HG02870 (cell line): Measurements from ENCODE around the gene TLX1.

Experiments
- ATAC-seq: cut with Tn5 transposase; IDR thresholded peaks from one replicate; pipeline ENCODE4 v1.9.1; 2021; ENCODE audit warnings: mild to moderate bottlenecking, moderate library complexity; ENCODE audit not compliant: unreplicated experiment

Gene TLX1

GRCh38 chr10:101130984-101131961, at the start of gene TLX1:
TSS of gene TLX1 (plus strand) at chr10:101131300. CDS start at chr10:101131542, 242 bp downstream.
- ATAC-seq = no peak

DNA sequence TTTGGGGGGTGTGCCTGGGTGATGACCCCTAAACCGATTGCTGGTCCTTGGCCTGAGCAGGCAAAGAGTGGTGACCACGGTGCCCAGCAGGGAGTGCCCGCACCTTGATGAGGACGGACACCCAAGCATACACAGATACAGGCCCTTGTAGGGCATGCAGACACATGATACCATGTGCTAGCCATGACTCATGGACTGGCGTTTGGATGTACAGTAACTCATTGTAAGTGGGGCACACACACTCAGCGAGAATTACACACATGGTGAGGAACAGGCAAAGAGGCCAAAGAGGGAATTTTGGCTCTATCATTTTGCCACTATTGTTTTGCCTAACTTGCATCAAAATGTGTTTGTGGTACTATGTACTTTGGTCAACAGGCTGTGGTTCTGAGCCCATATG, 45.3 kb upstream of the TLX1 start:
- no peak for ATAC-seq

DNA sequence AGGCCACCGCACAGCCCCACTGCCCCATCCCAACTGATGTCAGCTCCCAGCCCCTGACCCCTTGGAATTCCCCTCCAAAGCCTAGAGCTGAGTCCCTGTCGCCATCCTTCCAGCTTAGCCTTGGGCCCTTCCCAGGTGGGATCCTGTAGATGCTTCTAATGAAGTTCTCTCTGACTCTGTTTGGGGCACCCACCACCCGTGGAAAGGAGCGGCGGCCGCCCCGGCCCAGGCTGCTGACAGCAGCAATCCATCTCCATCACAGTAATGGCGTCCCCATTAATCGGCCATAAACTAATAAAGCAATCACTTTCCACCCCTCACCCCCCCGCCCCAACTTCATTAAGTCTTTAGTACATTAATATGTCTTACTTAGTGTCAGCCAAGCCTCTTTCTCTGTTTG, 43.7 kb upstream of the TLX1 start:
- no peak for ATAC-seq

DNA sequence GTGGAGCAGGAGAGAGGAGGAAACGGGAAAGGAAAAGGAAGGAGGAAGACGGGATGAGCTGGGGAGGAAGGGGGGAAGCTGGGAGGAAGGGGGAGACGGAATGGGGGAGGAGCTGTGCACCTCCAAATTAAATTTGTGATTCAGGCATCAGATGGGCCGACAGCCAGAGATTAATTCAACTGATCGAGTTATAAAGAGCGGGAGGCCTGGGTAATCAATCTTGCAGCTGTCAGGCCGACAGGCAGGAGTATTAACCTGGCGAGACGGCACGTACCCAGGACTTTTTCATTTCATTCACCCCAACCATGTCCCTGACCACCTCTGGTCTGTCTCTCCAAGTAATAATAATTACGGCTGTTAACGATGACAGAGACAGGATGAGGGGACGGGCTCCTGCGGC, 43.1 kb upstream of the TLX1 start:
- ATAC-seq = no peak

- ATAC-seq = no peak
Measured at GRCh38 chr10:101089520-101090299, 41.4 kb upstream of the TLX1 start.

- ATAC-seq = no peak
Measured at GRCh38 chr10:101090597-101090996, 40.5 kb upstream of the TLX1 start.

- ATAC-seq = no peak
Measured at GRCh38 chr10:101091546-101092290, 39.4 kb upstream of the TLX1 start.

DNA sequence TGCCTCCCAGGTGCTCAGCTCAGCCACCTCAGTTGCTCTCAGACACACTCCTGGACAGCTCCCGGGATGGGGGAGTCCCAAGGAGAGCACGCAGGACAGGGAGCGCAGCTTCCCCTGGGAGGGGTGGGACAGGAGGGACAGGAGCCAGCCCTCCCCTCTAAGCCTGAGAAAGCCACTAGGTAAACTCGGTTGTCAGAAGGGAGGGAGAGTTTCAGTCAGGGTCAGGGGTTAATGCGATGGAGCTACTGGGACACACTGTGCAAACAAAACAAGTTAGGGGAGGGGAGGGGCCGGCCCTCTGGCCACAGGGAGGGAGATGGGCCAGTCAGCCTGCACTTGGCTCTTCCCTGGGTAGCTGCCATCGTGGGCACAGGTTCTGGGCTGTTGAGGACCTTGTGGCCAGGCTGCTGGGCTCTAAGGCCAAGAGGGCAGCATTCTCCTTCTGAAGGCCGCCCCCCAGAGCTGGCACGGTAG, 38.2 kb upstream of the TLX1 start:
- no peak for ATAC-seq

DNA sequence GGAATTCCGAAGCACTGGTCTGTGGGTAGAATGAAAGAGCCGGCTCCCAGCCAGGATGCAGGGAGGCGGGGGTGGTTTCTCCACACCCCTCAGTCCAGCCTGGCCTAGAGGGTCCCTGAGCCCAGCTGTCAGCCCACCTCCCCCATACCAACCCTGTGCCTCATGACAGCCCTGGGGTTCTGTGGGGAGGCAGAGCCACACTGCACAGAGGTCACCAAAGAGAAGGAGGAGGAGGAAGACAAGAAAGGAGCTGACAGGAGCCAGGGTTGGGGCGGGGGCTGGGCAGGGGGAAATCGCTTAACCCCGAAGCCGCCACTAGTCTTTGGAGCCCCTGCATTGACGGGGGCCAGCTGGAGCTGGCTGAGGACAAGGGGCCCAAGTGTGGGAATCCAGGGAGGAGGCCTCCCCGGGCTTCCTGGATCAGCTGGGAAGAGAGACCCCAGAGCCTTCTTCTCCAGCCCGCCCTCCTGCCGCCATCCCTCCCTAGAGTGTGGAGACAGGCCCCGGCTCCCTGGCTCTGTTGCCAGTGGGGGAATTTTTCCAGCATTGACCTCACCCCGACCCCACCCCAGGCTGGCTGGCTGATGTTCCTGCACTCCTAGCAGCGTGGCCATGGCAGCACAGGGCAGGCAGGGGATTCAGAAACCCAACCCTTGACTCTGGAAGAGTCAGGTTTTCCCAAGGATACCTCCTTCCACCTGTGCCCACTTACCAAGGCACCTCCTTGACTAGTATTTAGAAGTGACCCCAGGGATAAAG, 36.8 kb upstream of the TLX1 start:
- no peak for ATAC-seq

DNA sequence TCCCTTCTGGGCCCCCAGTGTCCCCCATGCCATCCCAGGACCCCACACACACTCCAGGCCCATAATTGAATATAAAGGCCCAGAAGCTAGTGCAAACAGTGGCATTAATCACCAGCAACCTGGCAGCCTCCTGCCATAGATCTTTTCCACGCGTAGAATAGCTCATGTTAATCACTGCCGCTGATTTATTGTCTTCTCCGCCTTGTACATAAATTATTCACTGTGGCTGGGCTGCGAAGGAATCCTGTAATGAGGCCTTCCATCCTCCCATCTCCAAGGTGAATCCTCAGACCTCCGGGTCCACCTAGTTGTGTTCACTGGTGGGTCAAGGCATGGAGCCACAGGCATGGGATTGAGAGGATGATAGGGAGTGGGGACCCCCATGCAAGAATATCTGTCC, 36.1 kb upstream of the TLX1 start:
- no peak for ATAC-seq

- ATAC-seq = no peak
Measured at GRCh38 chr10:101095550-101096213, 35.4 kb upstream of the TLX1 start.

DNA sequence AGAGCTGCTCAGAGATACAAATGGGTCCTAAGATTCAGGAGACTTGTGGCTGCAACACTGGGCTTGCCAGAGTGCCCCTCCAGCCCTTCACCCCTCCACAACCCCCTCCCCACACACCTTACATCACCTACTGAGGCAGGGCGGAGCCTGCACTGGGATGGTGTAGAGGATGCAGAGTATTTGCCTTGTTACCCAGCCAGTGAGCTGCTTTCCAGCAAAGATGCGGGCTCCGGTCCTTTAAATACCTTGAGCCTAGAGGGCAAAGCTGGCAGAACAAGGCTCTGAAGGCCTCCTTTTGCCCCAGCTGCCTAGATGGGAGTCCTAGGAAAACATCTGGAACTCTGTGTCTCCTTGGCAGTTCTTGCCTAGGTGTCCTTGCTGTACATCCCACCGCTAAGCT, 34.7 kb upstream of the TLX1 start:
- no peak for ATAC-seq

GRCh38 chr10:101097881-101098280, 33.2 kb upstream of the TLX1 start:
- ATAC-seq = no peak

GRCh38 chr10:101099901-101100300, 31.2 kb upstream of the TLX1 start:
- ATAC-seq = no peak

DNA sequence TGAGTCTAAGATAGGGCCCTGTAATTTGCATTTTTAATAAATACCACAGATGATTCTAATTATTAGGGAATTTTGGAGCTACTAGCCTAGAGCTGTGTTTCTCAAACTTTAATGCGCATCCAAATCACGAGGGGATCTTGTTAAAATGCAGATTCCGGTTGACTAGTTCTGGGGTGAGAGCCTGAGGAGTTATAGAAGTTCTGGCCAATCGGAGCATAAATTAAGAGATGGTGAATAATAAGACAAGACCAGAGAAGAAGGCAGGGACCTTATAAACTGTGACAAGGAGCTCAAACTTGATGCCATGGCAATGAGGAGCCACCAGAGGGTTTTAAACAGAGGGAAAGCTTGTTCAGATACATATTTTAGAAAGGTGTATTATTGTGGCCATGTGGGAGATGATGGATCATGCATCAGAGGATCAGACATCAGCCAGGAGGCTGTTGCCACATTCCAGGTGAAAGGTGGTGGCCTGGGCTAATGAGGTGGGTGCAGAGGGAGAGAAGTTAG, 29.7 kb upstream of the TLX1 start:
- no peak for ATAC-seq

DNA sequence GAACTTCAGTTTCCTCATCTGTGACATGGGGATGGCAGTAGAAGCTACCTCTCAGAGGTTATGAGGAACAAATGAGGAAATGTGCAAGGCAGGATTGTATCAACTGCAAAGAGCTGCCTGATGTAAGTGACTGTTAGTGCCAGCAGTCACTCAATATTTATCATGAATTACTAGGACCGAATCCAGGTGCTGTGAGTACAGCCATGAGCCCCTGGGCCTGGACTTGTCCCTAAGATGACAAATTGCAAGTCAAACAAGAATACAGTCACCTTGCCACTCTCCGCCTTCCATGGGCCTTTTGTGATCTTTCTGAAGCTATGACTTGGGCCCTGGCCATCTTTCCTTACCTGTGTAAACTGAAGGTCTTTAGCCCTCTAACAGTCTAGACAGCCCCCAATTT, 27.7 kb upstream of the TLX1 start:
- ATAC-seq = no peak

- no peak for ATAC-seq
Measured at GRCh38 chr10:101106351-101106750, 24.7 kb upstream of the TLX1 start.

DNA sequence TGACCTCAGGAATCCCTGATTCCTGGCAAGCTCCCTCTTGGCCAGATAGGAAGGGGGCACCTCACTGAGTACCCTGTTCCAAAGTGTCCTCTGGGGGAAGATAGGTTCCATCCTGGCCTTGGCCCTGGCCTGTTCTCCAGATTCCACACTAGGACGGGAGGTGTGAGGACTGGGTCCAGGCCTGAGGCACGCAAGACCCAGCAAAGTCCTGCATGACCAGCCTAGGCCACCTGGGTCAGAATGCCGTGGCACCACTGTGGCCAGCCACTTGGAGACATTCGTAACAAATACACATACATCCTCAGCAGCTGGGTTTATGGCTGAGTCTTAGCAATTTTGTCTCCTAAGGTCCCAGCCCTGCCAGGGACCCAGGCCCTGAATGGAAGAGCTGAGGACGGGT, 23.3 kb upstream of the TLX1 start:
- ATAC-seq = no peak

GRCh38 chr10:101110856-101111523, 20.1 kb upstream of the TLX1 start:
- ATAC-seq = no peak
